ENCODE results near the gene KDM1B. TPM values are rescaled to one million over a fixed set of nuclear protein-coding genes. Genes with fewer than 3 reads are reported as not detected.

KDM1B gene
- total RNA-seq, 2 donors from 2014 or later: 28.4 to 43.5 TPM

DNA sequence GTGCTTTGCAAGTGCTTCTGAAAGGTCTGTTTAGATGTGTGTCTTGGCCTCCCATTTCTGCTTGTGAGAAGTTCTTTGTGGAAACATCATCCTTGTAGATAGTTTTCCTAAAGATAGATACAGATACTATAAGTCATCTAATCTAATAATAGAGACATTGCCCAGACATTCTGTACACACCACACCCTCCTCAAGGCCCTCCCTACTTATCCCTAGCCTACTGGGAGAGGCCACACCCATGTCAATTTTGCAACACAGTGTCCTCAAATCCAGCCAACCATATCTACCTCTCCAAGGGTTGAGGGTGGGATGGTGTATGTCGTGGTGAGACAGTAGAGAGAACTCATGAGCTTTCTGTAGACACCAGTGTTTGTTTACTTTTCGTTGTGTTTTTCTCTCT is 6.2 kb downstream of the KDM1B start:
- Histone ChIP-seq H3K4me1 (peaks cover 3% of the 10 kb centered on the region), H3K27me3 (no peaks in the 10 kb centered on the region), H3K27ac (no peak overlapping the region), H3K4me3 (no peak overlapping the region), H3K36me3 (peaks cover 3% of the 10 kb centered on the region), H3K9me3 (no peaks in the 10 kb centered on the region), H3K9ac (ENCODE audit: low read depth in 2 of 2, low read length in 2 of 2) (no peak overlapping the region)
- no peak for DNase-seq
- intact Hi-C loops (cut with DNase I): no loop called here
- TF ChIP-seq, protein P1, sequence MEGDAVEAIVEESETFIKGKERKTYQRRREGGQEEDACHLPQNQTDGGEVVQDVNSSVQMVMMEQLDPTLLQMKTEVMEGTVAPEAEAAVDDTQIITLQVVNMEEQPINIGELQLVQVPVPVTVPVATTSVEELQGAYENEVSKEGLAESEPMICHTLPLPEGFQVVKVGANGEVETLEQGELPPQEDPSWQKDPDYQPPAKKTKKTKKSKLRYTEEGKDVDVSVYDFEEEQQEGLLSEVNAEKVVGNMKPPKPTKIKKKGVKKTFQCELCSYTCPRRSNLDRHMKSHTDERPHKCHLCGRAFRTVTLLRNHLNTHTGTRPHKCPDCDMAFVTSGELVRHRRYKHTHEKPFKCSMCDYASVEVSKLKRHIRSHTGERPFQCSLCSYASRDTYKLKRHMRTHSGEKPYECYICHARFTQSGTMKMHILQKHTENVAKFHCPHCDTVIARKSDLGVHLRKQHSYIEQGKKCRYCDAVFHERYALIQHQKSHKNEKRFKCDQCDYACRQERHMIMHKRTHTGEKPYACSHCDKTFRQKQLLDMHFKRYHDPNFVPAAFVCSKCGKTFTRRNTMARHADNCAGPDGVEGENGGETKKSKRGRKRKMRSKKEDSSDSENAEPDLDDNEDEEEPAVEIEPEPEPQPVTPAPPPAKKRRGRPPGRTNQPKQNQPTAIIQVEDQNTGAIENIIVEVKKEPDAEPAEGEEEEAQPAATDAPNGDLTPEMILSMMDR (IDR thresholded peaks at IDR 0.05): no peak

DNA sequence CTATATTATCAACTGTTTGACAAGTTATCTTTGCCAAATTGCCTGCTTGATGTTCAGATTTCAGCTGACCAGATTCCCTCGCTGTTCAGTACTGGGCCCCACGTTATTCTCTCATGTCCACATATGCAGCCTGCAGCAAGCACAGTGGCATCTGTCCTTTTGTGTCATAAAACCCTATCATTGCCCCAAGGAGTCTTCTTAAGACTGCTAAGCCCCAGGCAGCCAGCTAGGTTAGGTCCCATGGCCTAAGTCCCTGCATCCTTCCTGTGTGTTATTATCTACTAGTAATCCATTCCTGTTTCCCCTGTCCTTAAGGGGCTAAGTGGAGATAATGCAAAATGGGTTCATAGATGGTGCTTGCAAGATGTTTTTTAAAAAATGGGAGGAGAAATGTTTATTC is 7.2 kb downstream of the KDM1B start:
- intact Hi-C loops (cut with DNase I): no loop called here
- Histone ChIP-seq H3K27me3 (no peaks in the 10 kb centered on the region), H3K9me3 (no peaks in the 10 kb centered on the region), H3K9ac (ENCODE audit: low read depth in 2 of 2, low read length in 2 of 2) (no peak overlapping the region), H3K27ac (no peak overlapping the region), H3K4me3 (no peak overlapping the region), H3K36me3 (peaks cover 3% of the 10 kb centered on the region), H3K4me1 (no peaks in the 10 kb centered on the region)
- TF ChIP-seq, protein P1 (IDR thresholded peaks at IDR 0.05): no peak
- DNase-seq: no peak

DNA sequence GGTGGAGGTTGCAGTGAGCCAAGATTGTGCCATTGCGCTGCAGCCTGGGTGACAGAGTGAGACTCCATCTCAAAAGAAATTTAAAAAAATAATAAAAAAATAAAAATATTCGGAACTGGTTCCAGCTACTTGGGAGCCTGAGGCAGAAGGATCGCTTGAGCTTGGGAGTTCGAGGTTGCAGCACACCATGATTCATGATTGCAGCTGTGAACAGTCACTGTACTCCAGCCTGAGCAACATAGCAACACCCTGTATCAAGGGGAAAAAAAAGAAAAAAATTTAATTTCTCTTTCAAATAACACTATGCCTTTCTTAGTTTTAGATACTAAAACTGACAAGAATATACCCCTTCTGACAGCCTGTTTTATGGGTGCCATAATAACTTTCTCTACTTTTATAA is 10.5 kb downstream of the KDM1B start:
- Histone ChIP-seq H3K27ac (no peak overlapping the region), H3K9ac (ENCODE audit: low read depth in 2 of 2, low read length in 2 of 2) (no peak overlapping the region), H3K36me3 (peaks cover 8% of the 10 kb centered on the region), H3K27me3 (no peaks in the 10 kb centered on the region), H3K4me3 (no peak overlapping the region), H3K9me3 (no peaks in the 10 kb centered on the region), H3K4me1 (no peaks in the 10 kb centered on the region)
- intact Hi-C loops (cut with DNase I): no loop called here
- DNase-seq: no peak
- TF ChIP-seq, protein P1 (IDR thresholded peaks at IDR 0.05): no peak

DNA sequence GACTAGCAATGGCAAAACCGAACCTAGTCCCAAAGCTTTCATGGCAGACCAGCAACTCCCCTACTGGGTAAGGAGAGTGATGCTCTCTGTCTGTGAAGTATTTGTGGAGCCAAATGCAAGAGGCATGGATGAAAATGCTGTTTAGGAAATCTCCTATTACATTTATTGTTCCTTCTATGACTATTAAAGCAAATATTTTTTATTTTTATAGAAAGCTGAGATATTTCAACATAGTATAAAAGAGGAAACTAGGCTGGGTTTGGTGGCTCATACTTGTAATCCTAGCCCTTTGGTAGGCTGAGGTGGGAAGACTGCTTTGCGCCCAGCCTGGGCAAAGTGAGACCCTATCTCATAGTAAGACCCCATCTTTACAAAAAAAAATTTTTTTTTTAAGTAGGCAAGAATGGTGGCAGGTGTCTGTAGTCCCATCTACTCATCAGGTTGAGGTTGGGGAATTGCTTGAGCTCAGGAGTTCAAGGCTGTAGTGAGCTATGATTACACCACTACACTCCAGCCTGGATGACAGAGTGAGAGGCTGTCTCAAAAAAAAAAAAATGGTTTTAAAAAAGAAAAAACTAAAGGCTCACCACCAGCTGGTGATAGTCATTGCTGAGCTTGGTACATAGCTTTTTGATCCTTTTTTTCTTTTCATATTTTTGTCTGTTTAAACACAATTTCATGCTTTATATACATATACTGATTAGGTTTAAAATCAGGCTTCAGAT is 11.3 kb downstream of the KDM1B start:
- H3K36me3 ChIP-seq: peaks cover 8% of the 10 kb centered on the region
- intact Hi-C loops (cut with DNase I): no loop called here
- no peak for DNase-seq
- H3K9me3 ChIP-seq: no peaks in the 10 kb centered on the region
- no peaks in the 10 kb centered on the region for H3K4me1 ChIP-seq
- H3K9ac ChIP-seq (ENCODE audit: low read depth in 2 of 2, low read length in 2 of 2): no peak overlapping the region
- no peak overlapping the region for H3K27ac ChIP-seq
- no peak overlapping the region for H3K4me3 ChIP-seq
- TF ChIP-seq, protein P1 (IDR thresholded peaks at IDR 0.05): no peak
- no peaks in the 10 kb centered on the region for H3K27me3 ChIP-seq

DNA sequence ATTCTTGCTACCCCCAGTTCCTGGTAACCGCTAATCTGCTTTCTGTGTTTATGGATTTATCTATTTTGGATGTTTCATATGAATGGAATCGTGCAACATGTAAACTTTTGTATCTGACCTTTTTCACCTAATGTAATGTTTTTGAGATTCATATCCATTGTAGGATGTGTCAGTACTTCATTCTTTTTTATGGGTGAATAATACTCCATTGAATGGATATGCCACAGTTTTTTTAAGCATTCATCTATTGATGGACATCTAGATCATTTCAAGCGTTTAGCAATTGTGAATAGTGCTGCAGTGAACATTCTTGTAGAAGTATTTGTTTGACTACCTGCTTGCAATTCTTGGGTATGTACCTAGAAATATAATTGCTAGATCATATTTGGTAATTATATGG is 13.0 kb downstream of the KDM1B start:
- H3K4me3 ChIP-seq: no peak overlapping the region
- TF ChIP-seq, protein P1 (IDR thresholded peaks at IDR 0.05): no peak
- no peaks in the 10 kb centered on the region for H3K9me3 ChIP-seq
- no peak for DNase-seq
- no peaks in the 10 kb centered on the region for H3K4me1 ChIP-seq
- intact Hi-C loops (cut with DNase I): no loop called here
- H3K27me3 ChIP-seq: no peaks in the 10 kb centered on the region
- H3K36me3 ChIP-seq: peaks cover 8% of the 10 kb centered on the region
- H3K27ac ChIP-seq: no peak overlapping the region
- H3K9ac ChIP-seq (ENCODE audit: low read depth in 2 of 2, low read length in 2 of 2): no peak overlapping the region

Data from colonic mucosa (tissue), 4 donors.